ENCODE results near the gene RORB.

DNA sequence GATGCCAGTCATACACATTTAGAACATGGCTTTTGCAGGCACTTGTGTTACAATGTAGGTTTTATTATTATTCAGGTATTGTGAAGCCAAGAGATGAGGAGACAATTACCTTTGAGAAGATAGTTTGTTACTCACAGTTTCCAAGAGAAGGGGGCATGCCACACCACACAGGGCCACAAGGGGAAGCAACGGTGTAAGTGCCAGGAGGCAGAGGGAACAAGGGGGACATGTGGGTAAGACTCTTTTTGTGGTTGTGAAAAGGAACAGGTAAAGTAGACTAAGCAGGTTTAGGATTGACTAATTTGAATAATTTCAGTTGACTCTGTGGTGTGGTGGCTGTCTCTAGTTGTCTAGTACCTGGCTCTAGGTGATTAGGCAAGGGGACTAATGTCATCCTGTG lies 199.4 kb downstream of the RORB start:
- TF ChIP-seq, protein P1, sequence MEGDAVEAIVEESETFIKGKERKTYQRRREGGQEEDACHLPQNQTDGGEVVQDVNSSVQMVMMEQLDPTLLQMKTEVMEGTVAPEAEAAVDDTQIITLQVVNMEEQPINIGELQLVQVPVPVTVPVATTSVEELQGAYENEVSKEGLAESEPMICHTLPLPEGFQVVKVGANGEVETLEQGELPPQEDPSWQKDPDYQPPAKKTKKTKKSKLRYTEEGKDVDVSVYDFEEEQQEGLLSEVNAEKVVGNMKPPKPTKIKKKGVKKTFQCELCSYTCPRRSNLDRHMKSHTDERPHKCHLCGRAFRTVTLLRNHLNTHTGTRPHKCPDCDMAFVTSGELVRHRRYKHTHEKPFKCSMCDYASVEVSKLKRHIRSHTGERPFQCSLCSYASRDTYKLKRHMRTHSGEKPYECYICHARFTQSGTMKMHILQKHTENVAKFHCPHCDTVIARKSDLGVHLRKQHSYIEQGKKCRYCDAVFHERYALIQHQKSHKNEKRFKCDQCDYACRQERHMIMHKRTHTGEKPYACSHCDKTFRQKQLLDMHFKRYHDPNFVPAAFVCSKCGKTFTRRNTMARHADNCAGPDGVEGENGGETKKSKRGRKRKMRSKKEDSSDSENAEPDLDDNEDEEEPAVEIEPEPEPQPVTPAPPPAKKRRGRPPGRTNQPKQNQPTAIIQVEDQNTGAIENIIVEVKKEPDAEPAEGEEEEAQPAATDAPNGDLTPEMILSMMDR (conservative IDR thresholded peaks at IDR 0.05; ENCODE audit: low read length), result no peak
- no peak for TF ChIP-seq EZH2phosphoT487 (IDR thresholded peaks at IDR 0.05; ENCODE audit: borderline replicate concordance, low read depth, low read length)
